ENCODE data around the gene TOP3A.

Gene TOP3A

DNA sequence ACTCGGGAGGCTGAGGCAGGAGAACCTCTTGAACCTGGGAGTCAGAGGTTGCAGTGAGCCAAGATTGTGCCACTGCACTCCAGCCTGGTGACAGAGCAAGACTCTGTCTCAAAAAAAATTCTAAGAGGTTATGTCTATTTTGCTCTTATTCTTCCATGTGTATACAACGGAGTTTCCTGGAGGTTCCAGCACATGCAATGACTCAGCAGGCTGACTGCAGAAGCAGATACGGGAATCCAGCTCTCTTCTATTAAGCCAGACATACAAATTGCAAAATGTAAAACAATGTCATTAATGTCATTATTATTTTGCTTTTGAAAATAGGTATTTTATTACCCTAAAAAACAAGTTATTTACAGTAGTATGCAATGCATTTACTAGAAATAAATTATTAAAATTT is 35.9 kb downstream of the TOP3A start:
- DNase-seq, result no peak

DNA sequence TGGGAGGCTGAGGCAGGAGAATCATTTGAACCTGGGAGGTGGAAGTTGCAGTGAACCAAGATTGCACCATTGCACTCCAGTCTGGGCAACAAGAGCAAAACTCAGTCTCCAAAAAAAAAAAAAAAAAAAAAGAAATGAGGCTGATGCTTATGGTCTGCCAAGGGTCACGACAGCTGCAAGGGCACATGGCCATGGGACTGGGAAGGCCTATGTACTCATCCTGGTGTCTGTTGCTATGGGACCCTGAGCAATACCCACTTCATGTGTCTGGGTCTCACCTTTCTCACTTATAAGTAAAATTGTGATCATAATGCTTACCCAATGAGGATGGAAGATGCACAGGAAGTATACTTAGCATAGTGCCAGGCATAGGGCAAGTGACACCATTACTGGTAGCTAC is 37.7 kb downstream of the TOP3A start:
- DNase-seq, result no peak

DNA sequence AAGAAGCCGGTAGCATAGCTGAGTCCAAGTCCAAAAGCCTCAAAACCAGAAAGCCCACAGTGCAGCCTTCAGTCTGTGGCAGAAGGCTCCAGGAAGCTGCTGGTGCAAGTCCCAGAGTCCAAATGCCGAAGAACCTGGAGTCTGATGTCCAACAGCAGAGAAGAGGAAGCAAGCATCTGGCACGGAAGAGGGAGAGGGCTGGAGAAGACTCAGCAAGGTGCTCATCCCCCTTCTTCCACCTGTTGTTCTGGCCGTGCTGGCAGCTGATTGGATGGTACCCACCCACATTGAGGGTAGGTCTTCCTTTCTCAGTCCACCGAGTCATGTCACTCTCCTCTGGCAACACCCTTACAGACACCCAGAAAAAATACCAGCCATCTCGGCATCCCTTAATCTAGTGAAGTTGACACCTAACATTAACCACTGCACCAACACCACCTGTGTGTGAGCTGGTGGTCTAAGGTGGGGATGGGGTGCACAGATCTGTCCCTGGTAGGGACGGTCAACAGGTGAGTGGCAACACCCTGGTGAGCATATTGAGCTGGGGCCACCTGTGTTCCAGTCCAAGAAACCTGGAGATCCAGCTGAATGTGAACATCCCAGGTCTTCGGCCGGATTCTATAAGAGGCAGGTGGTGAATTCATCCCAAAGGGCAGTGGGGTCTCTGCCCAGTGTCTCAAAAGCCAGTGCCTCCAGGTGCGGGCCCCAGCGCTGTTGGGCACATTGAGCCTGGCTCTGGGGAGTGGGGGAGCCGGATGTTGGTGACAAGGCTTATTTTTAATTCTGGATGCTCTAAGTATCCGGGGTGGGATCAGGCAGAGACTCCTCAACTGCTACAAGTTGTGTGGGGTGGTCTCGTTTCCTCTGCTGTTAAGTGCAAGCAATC is 44.5 kb downstream of the TOP3A start:
- no peak for DNase-seq

DNA sequence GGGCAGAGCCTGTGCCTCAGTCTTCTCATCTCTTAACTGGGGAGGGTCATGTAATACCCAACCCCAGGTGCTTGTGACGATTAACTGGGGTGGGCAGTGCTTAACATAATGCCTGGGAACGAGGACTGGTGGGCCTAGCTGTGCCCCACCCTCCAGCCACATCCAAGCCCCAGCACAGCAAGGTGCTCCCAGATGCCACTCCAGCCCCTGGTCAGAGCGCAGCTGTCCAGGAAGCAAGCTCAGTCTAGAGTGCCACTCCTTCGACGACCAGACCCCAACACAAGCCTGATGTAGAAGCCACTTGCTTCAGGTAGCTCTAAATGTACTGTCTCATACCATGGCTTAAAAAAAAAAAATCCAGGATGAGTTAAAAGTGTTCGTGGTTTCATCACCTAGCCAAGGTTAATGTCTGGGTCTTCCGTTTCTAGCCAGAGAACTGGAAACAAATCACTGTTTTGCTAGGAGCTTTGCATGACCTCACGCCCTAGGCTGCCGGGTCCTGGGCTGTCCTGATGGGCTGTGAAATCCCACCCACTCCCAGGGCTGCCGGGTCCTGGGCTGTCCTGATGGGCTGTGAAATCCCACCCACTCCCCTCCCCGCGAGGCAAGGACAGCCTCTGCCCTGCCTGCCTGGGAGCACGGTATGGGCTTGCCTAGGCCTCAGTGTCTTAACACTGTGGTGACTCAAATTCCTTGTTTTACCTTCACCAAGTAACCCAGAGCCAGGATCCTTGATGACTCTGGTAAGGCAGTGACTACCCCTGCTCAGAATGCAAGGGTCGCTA is 46.7 kb downstream of the TOP3A start:
- DNase-seq, result no peak

DNA sequence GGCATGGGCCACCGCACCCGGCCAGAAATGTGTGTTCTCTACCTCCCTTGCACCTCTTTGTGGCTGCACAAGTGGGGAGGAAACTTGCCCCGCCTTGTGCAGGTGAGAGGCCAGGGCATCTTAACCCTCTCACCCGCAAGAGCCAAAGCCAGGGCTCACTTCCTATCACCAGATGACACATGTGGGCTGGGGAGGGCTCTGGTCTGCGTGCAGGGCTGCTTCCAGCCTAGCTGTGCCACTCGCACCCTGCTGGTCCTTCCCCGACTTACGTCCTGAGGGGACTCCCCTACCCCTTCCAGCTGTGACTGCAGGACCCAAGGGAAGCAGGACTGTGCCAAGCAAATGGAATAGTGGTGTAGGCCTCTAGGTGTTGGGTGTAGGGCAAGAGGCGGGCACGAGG is 47.4 kb downstream of the TOP3A start:
- DNase-seq, result no peak

DNA sequence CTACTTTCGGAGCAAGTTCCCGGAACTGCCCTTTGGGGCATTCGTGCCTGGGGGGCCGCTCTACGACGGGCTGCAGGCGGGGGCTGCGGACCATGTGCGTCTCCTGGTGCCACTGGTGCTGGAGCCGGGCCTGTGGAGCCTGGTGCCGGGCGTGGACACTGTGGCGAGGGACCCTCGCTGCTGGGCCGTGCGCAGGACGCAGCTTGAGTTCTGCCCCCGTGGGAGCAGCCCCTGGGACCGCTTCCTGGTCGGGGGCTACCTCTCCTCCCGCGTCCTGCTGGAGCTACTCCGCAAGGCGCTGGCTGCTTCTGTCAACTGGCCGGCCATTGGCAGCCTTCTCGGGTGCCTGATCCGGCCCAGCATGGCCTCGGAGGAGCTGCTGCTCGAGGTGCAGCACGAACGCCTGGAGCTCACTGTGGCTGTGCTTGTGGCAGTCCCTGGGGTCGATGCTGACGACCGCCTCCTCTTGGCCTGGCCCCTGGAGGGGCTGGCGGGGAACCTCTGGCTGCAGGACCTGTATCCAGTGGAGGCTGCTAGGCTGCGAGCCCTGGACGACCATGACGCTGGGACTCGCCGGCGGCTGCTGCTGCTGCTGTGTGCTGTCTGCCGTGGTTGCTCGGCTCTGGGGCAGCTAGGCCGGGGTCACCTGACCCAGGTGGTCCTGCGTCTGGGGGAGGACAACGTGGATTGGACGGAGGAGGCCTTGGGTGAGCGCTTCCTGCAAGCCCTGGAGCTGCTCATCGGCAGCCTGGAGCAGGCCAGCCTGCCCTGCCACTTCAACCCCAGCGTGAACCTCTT is 50.7 kb downstream of the TOP3A start:
- DNase-seq, result no peak

DNA sequence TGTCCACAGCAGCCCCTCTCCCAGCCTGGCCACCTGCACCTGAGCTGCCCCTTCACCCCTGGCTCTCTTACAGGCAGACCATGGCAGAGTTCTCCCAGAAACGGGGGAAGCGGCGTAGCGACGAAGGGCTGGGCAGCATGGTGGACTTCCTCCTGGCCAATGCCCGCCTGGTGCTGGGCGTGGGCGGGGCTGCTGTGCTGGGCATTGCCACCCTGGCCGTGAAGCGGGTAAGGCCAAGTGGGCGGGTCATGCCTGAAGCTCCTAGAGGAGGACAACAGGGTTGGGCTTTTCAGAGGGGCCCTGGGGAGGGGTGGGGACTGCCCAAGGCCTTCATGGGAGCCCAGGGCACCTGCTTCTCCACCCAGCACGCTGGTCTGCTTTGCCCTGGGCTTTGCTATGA is 52.2 kb downstream of the TOP3A start:
- DNase-seq, result no peak

DNA sequence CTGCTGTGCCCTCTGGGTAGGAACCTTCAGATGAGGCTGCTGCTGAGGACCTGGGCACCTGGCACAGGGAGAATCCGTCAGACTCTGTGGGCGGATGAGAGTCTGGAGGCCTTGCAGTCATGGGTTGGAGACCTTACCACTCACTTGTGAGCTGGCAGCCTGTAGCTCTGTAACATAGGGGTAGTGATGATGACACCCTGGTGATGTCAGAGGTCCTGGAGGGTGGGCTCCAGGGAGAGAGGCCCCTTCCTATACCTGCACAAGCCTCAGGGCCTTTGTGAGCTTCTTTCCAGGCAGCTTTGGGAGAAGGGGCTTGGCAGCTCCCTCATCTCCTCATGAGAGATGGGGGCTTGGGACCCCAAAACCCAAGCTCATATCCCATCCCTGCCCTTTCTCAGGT is 52.7 kb downstream of the TOP3A start:
- no peak for DNase-seq

DNA sequence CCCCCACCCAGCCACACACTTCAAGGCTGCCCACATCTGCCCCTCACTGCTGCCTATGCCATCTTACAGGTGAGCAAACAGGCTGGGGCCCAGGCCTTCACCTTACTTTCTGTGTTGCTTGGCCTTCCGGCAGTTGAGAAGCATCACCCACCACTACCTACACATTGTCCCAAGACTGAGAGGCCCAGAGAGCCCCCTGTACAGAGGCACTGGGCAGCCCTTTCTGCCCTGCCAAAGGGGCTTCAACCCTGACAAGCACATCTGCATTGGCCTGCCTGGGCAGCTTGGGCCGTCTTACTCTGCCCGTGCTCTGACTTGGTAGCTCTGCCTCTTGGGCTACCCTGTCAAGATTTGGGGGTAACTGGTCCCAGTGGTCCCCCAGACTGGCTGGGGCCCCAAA is 53.1 kb downstream of the TOP3A start:
- no peak for DNase-seq

DNA sequence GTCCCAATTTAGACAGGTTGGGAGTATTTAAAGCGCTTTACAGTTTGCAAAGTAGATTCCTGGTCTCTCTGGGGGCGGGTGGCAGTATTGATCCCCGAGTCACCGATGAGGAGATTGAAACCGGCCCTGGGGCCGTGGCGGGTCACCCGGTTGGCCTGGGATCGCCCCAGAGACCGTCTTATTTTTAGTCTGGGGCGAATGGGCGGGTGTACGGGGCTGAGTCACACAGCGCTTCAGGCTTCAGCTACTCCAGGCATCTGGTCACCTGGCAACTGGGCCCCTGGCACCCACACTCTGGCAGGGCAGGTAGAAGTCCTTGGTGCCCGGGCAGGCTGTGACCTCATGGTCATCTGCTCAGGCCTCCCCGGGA is 53.7 kb downstream of the TOP3A start:
- DNase-seq, result peak; percentile 60

DNA sequence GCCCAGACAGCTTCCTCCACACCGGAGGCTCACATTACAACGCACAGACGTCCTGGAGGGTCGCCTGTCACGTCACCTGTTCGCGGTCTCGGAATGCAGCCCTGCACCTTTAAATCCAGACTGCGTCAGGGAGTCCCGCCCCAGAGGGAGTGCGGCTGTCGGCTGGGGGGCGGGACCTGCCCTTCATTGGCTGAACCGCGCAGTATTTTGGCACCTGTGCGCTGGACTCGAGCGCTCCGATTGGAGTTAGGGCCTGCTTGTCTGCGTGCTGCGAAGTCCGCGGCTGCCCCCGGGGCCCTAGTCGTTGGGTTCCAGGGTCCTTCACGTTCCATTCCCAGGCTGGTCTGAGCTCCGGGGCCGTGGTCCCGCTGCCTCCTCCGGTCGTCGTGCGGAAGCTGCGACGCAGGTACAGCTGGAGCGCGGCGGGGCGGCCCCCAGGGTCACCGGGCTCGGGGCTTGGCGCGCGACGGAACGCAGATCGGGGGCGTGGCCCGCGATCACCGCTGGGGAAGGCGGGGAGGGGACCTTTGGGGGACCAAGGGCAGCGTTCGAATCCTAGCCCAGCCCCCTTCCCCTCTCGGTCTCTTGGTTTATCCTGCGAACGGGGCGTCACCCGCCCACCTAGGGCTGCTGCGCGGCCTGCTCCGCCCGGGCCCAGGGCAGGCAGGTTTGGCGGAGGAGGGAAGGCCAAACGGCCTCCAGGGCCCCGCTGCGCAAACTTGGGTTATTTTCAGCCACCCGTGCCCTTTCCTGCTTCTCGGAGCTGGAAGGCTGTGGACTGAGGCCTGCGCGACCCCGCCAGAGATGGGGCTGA is 54.3 kb downstream of the TOP3A start, which contains the start of gene MIEF2:
MIEF2 (plus strand) TSS at position 331 of the 814 bp plus-strand sequence. CDS start 2,059 bp downstream, outside the sequence.
- peak; percentile 84 for DNase-seq

DNA sequence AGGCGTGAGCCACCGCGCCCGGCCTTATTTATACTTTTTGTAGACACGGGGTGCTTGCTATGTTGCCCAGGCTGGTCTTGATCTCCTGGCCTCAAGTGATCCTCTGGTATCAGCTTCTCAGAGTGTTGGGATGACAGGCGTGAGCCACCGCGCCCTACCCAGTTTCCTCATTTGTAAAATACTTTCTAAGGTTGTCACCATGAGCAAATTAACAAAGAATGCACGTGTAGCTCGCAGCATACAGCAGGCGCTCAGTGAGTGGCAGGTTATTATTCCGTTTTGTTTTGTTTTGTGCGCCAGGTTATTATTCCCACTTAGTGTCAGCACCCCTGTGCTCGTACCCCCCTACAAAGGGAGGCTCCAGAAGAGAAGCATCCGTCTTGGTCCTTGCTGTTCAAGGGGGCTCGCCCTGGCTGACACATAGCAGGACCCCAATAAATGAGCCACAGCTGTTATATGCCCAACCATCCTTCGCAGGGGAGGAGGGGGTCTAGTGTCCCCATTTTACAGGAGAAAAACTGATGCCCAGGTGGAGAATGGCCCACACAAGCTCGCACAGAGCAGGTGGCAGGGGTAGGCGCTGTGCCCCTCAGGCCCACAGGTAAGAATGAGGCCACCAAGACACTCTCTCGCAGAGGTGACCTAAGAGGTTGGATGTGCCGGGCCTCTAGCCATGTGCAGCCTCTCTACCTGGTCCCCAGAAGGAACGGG is 55.0 kb downstream of the TOP3A start:
- no peak for DNase-seq

DNA sequence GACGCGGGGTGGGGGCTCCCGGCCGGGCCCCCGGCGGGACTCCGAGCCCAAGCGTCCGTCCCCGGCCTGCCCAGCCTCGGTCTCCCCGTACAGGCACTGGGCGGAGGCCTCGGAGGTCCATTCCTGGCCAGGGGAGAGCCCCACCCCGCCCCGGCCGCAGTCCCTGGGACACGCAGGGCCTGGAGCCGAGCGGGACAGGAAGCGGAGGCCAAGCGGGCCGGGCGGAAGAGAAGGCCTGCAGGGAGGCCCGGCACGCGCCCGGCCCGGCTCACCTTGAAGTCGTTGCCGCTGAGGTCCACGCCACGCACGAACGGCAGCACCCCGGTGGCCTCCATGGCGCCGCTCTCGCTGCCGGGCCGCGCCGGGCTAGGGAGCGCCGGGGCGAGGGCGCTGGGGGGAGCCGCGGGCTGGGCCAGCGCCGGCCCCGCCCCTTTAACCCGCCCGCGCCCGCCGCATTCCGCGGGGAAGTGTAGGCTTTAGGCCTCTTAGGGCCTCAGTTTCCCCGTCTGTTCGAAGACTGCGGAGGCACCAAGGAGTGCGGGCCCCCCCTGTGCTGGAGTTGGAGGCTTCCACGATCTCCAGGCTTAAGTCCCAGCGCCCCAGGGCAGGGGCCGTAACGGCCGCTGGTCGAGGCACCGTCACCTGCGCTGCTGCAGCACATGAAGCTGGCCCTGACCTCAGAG is 56.3 kb downstream of the TOP3A start, which contains the start of gene FLII:
FLII (minus strand) TSS at position 383 of the 683 bp plus-strand sequence; CDS start at position 335, 48 bp downstream.
- no peak for DNase-seq

DNA sequence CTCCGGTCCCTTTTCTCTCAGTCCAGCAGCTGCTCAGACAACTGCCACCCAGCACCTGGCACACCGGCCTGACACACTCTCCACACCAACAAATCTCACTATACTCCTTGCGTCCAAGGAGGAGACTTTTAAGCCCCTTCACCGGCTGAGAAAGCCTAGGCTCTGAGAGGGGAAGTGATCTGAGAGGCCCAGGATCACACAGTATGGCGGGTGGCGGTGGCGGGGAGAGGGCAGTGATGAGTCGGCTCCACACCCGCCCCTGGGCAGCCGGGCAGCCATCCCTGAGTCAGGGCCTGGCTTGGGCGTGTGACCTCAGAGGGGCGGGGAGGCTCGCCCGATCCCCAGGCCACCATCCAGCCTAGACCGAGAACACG is 56.8 kb downstream of the TOP3A start:
- DNase-seq, result peak; percentile 51

DNA sequence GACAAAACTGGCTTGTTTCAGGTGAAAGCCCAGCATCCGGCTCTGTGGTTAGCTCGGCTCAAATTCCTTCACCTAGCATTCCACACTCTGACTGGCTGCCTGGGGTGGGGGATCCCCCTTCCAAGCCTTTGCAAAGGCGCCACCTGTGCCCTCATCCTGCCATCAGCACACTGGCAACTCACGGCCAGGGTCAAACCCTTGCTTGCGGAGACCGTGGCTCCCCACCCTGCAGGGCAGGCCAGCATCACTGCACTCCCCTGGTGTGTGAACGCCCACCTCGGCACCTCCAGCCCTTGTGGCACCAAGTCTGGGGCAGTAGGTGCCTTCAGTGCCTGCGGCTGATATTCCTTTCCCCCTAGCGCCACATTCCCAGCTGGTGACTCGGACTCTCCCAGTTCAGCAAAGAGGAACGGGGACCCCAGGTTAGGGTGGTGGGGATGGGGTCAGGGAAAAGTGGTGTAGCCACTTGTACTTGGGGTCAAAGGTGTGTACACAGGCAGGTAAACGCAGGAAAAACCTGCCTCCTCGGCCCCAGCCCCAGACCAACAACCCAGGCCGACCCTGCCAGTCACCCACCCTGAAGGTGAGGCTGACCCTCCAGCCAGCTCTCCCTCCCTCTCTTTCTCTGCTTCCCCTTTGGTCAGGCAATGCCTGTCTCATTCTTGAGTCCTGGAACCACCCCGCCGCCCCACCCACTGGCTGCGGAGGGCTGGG is 57.4 kb downstream of the TOP3A start:
- DNase-seq, result no peak

DNA sequence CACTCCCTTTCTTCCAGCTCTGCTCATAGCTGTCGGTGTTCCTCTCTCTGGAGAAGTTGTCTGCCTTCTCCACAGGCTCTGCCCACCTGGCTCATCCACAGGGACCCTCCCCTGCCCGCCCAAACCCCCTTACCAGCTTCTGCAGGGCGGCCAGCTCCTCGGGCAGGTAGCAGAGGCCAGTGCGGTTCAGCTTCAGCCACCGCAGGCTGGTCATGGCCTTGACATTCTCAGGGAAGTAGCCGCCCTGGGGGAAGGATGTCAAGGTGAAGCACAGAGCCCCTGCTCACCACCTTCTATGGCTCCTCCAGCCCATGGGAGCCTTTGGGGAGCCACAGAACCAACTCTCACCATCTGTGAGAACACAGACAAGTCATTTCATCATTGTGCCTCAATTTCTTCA is 58.0 kb downstream of the TOP3A start:
- no peak for DNase-seq

DNA sequence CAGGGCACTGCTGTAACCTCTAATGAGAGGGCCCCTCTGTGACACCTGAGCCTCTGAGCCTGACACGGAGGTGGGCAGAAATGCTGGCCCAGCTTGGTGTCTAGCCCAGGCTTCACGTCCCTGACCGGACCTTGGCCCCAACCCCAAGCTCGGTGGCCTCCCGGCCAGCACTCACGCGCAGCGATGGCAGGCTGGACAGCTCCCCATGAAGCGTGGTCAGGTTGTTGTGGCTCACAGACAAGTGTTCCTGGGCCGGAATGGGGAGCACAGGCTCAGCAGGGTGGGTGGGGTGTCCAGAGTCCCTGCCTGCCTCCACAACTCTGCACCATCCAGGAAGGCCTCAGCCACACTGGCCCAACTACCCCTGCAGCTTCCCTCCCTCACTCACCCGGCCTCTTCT is 58.4 kb downstream of the TOP3A start:
- DNase-seq, result no peak

DNA sequence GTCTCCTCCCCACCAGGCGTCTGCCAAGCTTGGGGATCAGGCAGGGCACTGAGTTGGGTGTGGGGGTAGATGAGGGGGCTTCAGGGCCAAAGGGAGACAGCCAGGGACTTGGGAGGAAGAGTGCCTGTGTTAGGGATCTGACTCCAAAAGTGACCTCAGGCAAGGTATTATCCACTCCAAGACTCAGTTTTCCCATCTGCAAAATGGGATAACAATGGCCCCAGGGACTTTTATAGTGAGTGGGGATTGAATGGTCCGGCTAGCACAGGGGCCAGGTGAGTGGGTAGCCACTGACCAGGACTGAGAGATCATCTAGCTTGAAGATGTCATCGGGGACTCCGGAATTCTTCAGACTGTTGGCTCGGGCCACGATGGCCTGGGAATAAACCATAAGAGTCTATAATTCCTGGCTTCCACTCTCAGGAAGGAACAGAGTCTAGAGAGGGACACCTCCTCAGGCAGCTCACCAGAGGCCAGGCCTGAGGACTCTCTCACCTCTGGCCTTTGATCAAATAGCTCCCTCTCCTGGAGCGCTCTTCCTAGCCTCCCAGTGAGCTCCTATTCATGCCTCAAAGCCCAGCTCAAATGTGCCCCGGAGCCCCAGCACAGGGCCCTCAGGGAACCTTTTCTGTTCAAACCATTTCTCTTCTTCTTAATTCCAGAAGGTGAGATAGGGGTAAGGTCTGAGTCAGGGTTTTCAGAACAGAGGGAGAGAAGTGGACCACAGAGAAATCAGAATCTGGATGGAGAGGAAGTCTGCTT is 59.7 kb downstream of the TOP3A start:
- no peak for DNase-seq
